Neural progenitor cell (in vitro differentiated cells): ENCODE data around the gene EGFR.

Source experiments
- EZH2 ChIP-seq: fragments of 200-600 bp; sonication (generic); IDR thresholded peaks from 2 replicates; pipeline ENCODE4 v1.6.1; 2017; ENCODE audit warnings: antibody characterized with exemption, mild to moderate bottlenecking, moderate library complexity
- TF ChIP-seq, protein P1 (sequence below): fragments of 200-600 bp; sonication (generic); IDR thresholded peaks from 2 replicates; pipeline ENCODE4 v1.5.1; 2017; ENCODE audit warnings: antibody characterized with exemption, mild to moderate bottlenecking

- TF ChIP-seq, protein P1, sequence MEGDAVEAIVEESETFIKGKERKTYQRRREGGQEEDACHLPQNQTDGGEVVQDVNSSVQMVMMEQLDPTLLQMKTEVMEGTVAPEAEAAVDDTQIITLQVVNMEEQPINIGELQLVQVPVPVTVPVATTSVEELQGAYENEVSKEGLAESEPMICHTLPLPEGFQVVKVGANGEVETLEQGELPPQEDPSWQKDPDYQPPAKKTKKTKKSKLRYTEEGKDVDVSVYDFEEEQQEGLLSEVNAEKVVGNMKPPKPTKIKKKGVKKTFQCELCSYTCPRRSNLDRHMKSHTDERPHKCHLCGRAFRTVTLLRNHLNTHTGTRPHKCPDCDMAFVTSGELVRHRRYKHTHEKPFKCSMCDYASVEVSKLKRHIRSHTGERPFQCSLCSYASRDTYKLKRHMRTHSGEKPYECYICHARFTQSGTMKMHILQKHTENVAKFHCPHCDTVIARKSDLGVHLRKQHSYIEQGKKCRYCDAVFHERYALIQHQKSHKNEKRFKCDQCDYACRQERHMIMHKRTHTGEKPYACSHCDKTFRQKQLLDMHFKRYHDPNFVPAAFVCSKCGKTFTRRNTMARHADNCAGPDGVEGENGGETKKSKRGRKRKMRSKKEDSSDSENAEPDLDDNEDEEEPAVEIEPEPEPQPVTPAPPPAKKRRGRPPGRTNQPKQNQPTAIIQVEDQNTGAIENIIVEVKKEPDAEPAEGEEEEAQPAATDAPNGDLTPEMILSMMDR, result no peak
- no peak for TF ChIP-seq EZH2
Measured at GRCh38 chr7:55127135-55127551, 108.3 kb downstream of the EGFR start.
